ENCODE measurements around the gene ALDH1L1. TPM values are rescaled to one million over a fixed set of nuclear protein-coding genes. Genes with fewer than 3 reads are reported as not detected.

Gene ALDH1L1
- total RNA-seq, 1 experiment from 2014 or later: 1.2 TPM

DNA sequence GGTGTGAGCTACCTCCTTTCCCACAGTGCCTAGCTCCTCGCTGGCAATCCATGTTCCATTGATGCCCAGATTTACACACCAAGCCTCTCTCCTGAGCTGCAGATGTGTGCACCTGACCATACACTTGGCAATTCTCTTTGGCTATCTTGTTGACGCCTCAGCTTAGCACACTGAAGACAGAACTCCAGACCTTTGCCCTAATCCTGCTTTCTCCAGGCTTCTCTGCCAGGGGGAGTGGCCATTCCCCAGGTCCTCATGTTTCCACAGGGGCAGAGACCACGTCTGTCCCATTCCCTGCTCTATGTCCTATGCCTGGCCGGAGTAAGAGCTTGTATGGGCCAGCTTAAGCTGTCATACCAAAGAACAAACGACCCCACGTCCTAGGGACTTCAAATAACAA lies 30.2 kb upstream of the ALDH1L1 start:
- DNase-seq (ENCODE audit: low spot score): no peak
- TF ChIP-seq, protein P1, sequence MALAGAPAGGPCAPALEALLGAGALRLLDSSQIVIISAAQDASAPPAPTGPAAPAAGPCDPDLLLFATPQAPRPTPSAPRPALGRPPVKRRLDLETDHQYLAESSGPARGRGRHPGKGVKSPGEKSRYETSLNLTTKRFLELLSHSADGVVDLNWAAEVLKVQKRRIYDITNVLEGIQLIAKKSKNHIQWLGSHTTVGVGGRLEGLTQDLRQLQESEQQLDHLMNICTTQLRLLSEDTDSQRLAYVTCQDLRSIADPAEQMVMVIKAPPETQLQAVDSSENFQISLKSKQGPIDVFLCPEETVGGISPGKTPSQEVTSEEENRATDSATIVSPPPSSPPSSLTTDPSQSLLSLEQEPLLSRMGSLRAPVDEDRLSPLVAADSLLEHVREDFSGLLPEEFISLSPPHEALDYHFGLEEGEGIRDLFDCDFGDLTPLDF (CRISPR knock-in tag; IDR thresholded peaks at IDR 0.05): no peak
- no peak for TF ChIP-seq NFATC4 (CRISPR knock-in tag; IDR thresholded peaks at IDR 0.05)
- TF ChIP-seq EMX1 (CRISPR knock-in tag; IDR thresholded peaks at IDR 0.05): no peak
- TF ChIP-seq, protein P2, sequence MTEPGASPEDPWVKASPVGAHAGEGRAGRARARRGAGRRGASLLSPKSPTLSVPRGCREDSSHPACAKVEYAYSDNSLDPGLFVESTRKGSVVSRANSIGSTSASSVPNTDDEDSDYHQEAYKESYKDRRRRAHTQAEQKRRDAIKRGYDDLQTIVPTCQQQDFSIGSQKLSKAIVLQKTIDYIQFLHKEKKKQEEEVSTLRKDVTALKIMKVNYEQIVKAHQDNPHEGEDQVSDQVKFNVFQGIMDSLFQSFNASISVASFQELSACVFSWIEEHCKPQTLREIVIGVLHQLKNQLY (CRISPR knock-in tag; IDR thresholded peaks at IDR 0.05): no peak
- no peak for TF ChIP-seq RELA (CRISPR knock-in tag; IDR thresholded peaks at IDR 0.05; ENCODE audit: borderline replicate concordance)
- no peak for TF ChIP-seq FOXK1 (CRISPR knock-in tag; IDR thresholded peaks at IDR 0.05)
- TF ChIP-seq CREB1 (CRISPR knock-in tag; IDR thresholded peaks at IDR 0.05): no peak
- TF ChIP-seq HMGA2 (CRISPR knock-in tag; IDR thresholded peaks at IDR 0.05): no peak
- no peak for TF ChIP-seq ELF4 (CRISPR knock-in tag; IDR thresholded peaks at IDR 0.05; ENCODE audit: low read depth)
- TF ChIP-seq, protein P3, sequence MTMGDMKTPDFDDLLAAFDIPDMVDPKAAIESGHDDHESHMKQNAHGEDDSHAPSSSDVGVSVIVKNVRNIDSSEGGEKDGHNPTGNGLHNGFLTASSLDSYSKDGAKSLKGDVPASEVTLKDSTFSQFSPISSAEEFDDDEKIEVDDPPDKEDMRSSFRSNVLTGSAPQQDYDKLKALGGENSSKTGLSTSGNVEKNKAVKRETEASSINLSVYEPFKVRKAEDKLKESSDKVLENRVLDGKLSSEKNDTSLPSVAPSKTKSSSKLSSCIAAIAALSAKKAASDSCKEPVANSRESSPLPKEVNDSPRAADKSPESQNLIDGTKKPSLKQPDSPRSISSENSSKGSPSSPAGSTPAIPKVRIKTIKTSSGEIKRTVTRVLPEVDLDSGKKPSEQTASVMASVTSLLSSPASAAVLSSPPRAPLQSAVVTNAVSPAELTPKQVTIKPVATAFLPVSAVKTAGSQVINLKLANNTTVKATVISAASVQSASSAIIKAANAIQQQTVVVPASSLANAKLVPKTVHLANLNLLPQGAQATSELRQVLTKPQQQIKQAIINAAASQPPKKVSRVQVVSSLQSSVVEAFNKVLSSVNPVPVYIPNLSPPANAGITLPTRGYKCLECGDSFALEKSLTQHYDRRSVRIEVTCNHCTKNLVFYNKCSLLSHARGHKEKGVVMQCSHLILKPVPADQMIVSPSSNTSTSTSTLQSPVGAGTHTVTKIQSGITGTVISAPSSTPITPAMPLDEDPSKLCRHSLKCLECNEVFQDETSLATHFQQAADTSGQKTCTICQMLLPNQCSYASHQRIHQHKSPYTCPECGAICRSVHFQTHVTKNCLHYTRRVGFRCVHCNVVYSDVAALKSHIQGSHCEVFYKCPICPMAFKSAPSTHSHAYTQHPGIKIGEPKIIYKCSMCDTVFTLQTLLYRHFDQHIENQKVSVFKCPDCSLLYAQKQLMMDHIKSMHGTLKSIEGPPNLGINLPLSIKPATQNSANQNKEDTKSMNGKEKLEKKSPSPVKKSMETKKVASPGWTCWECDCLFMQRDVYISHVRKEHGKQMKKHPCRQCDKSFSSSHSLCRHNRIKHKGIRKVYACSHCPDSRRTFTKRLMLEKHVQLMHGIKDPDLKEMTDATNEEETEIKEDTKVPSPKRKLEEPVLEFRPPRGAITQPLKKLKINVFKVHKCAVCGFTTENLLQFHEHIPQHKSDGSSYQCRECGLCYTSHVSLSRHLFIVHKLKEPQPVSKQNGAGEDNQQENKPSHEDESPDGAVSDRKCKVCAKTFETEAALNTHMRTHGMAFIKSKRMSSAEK (CRISPR knock-in tag; IDR thresholded peaks at IDR 0.05; ENCODE audit: borderline replicate concordance): no peak
- peaks cover 21% of the 10 kb centered on the region for H3K4me1 Mint-ChIP-seq
- ATAC-seq: no peak
- H3K4me3 Mint-ChIP-seq: no peak overlapping the region
- H3K27ac Mint-ChIP-seq: no peak overlapping the region
- peaks cover 54% of the 10 kb centered on the region for H3K27me3 Mint-ChIP-seq (ENCODE audit: low read depth)
- ChIA-PET CTCF (interaction anchor here (1.0 to 1.3 kb wide), 2 partner anchors 12 to 76 kb away, joined by 3 to 9 read pairs; no protein-coding TSS in a partner anchor), POLR2A (no interaction called here)
- H3K9me3 Mint-ChIP-seq: peaks cover 11% of the 10 kb centered on the region
- H3K36me3 Mint-ChIP-seq: no peaks in the 10 kb centered on the region

DNA sequence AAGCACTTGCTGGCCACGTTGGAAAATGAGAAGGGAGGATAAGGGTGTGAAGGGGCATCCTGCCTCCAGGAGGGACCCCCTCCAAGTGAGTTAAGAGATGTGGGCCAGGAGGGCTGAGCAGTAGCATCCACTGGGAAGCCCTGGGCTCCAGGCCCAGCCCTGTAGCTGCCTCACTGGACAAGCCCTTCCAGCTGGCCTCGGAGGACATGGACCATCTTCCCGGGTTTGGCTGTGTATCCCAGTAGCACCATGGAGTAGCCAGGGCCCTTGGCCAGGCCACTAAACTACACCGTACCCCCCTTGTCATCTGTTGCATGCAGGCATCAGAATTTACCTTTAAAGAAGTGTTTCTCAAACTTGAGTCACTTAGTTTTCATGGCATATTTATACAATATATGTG lies 29.4 kb upstream of the ALDH1L1 start:
- no peak overlapping the region for H3K4me3 Mint-ChIP-seq
- POLR2A ChIA-PET: no interaction called here
- H3K36me3 Mint-ChIP-seq: no peaks in the 10 kb centered on the region
- DNase-seq (ENCODE audit: low spot score) (no peak), ATAC-seq (no peak)
- H3K4me1 Mint-ChIP-seq: peaks cover 21% of the 10 kb centered on the region
- peaks cover 48% of the 10 kb centered on the region for H3K27me3 Mint-ChIP-seq (ENCODE audit: low read depth)
- CTCF ChIA-PET: interaction anchor here (1.3 kb wide), 1 partner anchor 76 kb away, joined by 9 read pairs; no protein-coding TSS in a partner anchor
- peaks cover 14% of the 10 kb centered on the region for H3K9me3 Mint-ChIP-seq
- H3K27ac Mint-ChIP-seq: no peak overlapping the region
- TF ChIP-seq ZBTB21 (CRISPR knock-in tag; IDR thresholded peaks at IDR 0.05; ENCODE audit: borderline replicate concordance) (no peak), IRF2 (CRISPR knock-in tag; IDR thresholded peaks at IDR 0.05; ENCODE audit: borderline replicate concordance, low read depth) (no peak), CREM (CRISPR knock-in tag; IDR thresholded peaks at IDR 0.05) (no peak), ZNF317 (CRISPR knock-in tag; IDR thresholded peaks at IDR 0.05; ENCODE audit: borderline replicate concordance, low read depth) (no peak), NR2C2 (CRISPR knock-in tag; IDR thresholded peaks at IDR 0.05) (no peak), TEAD4 (CRISPR knock-in tag; IDR thresholded peaks at IDR 0.05) (no peak), NFATC4 (CRISPR knock-in tag; IDR thresholded peaks at IDR 0.05) (no peak), GTF2I (CRISPR knock-in tag; conservative IDR thresholded peaks at IDR 0.05) (no peak)
- TF ChIP-seq, protein P3 (CRISPR knock-in tag; IDR thresholded peaks at IDR 0.05; ENCODE audit: borderline replicate concordance): no peak
- TF ChIP-seq, protein P2 (CRISPR knock-in tag; IDR thresholded peaks at IDR 0.05): no peak
- TF ChIP-seq, protein P4, sequence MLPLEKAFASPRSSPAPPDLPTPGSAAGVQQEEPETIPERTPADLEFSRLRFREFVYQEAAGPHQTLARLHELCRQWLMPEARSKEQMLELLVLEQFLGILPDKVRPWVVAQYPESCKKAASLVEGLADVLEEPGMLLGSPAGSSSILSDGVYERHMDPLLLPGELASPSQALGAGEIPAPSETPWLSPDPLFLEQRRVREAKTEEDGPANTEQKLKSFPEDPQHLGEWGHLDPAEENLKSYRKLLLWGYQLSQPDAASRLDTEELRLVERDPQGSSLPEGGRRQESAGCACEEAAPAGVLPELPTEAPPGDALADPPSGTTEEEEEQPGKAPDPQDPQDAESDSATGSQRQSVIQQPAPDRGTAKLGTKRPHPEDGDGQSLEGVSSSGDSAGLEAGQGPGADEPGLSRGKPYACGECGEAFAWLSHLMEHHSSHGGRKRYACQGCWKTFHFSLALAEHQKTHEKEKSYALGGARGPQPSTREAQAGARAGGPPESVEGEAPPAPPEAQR (CRISPR knock-in tag; IDR thresholded peaks at IDR 0.05): no peak
- TF ChIP-seq, protein P5, sequence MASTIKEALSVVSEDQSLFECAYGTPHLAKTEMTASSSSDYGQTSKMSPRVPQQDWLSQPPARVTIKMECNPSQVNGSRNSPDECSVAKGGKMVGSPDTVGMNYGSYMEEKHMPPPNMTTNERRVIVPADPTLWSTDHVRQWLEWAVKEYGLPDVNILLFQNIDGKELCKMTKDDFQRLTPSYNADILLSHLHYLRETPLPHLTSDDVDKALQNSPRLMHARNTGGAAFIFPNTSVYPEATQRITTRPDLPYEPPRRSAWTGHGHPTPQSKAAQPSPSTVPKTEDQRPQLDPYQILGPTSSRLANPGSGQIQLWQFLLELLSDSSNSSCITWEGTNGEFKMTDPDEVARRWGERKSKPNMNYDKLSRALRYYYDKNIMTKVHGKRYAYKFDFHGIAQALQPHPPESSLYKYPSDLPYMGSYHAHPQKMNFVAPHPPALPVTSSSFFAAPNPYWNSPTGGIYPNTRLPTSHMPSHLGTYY (CRISPR knock-in tag; IDR thresholded peaks at IDR 0.05): no peak
